ENCODE measurements around the gene ANKS1B.
"Not testable (repeated sequence)": the region's sequence is repeated elsewhere in the genome, so short reads cannot be mapped to it uniquely, and the experiment has no call there.

Gene ANKS1B

GRCh38 chr12:99372257-99372920 lies 612.3 kb downstream of the ANKS1B start:
- DNase-seq (ENCODE audit: low read depth): no peak

DNA sequence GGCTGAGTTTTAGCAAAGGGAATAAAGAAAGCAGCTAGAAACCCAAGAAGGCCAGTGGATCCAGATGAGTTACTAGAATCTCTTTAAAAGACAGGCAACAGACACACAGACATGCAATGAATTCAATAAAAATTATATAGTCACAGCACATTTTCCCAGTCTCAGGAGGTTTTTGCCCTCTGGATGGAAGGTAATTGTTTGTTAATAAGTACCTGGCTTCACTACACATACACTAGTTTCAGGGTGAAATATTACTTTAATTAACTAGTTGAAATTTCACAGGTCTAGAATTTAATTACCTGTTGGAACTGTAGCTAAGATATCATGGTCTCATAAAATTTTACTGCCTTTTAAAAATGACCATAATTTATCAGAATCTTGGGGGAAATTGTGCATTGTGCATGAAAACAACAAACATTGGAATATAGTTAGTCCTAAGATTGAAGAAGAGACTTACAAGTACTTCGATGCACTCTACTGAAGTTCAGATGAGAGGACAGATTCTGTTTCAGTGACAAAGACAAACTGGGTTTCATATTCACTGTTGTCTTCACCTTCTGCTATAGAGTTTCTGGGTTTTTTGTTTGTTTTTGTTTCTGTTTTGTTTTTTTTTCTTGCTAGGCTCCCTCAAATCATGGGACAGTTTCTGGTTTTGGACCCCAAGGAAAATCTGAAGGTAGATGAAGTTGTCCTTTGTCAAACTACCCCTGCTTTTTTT lies 614.2 kb downstream of the ANKS1B start:
- DNase-seq (ENCODE audit: low read depth): no peak

GRCh38 chr12:99367181-99367580 lies 617.6 kb downstream of the ANKS1B start:
- no peak for DNase-seq (ENCODE audit: low read depth)

- DNase-seq (ENCODE audit: low read depth): no peak
These were observed 632.5 kb downstream of the ANKS1B start for GRCh38 chr12:99352269-99352668.

DNA sequence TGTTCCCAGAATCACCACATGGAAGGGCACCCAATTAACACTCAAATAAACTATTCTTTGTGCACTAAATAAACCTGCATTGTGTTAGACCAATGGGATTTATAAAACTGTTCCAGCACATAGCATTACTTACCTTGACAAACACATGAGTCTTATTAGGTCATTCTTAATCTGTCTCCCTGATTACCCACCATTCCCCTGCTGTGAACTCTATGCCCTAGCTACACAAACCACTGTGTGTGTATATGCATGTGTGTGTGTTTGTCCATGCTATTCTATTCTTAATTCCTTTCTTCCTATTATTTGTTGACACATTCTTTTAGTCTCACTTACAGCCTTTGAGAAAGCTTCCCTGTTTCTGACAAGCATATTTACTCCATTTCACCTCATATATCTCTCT lies 640.8 kb downstream of the ANKS1B start:
- no peak for DNase-seq (ENCODE audit: low read depth)

DNA sequence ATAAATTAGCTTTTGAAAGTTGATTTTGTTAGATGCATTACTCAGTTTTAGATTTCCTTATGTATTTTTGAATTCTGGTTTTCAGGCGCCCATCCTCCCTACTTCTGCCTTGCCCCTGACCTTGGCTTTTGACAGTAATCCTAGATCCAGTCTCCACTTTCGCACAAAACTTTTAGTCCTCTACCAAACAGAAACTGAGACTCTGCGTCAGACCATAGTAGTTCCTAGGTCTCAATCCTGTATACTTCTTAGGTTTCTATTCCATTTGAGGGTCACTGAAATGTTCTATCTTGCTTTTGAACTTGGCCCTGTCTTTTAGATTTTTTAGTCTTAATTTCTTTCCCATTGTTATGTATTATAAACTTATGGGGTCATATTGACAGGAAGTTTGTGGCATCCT lies 645.1 kb downstream of the ANKS1B start:
- DNase-seq (ENCODE audit: low read depth): no peak

DNA sequence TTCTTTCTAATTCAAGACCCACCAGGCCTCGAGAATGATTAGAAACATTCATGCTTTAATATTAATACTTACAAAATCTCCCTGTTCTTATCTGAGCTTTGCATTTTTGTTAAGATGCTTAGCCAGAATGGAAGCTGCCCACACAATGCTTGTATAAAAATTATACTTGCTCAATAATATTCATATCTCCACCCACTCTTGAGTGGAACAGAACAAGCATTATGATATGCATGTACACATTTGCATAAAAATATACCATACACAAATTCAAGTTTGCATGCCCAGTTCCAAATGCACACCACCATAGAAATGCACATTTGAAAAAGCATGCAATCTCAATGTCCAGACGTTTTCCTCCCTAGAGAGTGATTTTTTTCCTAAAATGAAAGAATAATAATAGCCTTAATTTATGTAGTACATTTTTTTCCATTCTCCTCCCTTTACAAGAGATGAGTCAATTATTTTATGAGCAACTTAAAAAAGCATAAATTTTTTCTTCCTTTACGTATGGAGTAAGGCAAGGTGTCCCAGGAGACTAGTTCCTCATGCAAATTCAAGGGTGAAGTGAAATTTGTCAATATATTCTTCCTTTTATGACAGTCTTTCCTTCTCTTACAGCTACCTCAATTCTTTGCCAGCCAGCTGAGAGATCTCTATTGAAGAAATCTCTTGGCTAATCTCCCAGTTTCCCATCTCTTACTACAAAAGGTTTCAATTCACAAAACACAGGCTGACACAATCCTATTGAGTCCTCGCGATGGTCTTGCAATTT lies 650.3 kb downstream of the ANKS1B start:
- DNase-seq (ENCODE audit: low read depth): no peak

DNA sequence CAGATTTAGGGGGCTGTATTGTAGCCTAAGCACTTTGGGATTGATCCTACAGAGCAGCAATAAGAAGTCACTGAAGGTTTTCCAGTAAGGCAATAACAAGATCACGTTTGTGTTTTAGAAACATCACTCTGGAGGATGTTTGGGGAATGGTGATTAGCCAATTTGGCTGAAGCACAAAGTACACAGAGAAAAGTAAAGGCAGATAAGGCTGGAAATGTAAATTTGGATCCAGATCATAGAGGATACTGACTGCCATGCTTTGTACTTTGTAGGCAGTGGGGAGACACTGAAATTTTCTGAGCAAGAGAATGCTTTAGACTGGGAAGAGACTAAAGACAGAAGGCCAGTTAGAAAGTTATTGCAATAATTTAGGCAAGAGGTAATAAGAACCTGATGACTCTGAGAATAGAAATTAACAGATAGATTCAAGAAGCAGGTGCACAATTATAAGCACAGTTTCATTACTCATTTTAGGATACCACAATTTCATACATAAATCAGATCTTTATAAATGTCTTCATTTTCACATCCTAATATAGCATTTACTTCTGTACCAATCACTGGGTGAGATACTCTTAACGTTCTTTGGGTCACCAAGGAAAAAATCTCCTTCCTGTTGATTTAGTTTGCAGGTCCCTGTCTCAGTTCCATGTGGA lies 651.7 kb downstream of the ANKS1B start:
- DNase-seq (ENCODE audit: low read depth): no peak

DNA sequence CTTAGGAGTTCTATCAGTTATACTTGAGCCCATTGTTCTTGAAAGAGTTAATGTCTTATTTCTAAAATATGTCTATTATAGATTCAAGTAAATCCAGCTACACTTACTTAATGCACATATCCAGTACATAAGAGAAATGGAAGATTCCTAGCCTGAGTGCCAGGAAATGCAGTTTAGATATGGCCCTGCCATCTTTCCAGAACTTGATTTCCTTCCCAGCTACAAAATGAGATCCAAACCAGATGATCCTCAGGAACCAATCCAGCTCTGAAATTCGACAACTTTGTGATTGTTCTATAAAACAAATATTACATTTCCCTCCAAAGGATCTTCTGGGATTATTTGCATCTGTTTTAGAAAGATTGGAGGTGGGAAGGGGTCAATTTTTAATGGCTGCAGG lies 654.5 kb downstream of the ANKS1B start:
- DNase-seq (ENCODE audit: low read depth): no peak

- not testable (repeated sequence) for DNase-seq (ENCODE audit: low read depth)
These were observed 663.5 kb downstream of the ANKS1B start for GRCh38 chr12:99321210-99321609.

GRCh38 chr12:99311373-99311772 lies 673.4 kb downstream of the ANKS1B start:
- no peak for DNase-seq (ENCODE audit: low read depth)

DNA sequence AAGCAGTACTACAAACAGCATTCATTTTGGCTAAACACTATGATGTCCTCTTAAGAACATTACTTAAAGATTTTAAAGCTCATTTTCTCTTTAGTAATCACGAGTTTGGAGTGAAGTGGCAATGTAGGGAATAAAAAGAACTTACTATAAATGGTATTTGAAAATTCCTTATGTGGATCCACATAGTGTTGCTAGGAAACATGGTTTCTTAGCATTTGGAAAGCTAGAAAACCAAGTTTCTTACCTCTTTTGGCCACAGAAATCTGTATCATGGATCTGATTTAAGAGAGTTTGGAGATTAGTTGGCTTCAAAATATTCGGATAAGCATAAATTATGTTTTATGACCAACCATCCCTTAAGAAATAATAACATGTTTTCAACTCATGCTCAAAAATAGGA lies 674.9 kb downstream of the ANKS1B start:
- no peak for DNase-seq (ENCODE audit: low read depth)

- no peak for DNase-seq (ENCODE audit: low read depth)
These were observed 681.9 kb downstream of the ANKS1B start for GRCh38 chr12:99302874-99303273.

GRCh38 chr12:99287136-99287535 lies 697.6 kb downstream of the ANKS1B start:
- no peak for DNase-seq (ENCODE audit: low read depth)

GRCh38 chr12:99284161-99284560 lies 700.6 kb downstream of the ANKS1B start:
- no peak for DNase-seq (ENCODE audit: low read depth)

GRCh38 chr12:99282624-99283023 lies 702.1 kb downstream of the ANKS1B start:
- DNase-seq (ENCODE audit: low read depth): no peak

DNA sequence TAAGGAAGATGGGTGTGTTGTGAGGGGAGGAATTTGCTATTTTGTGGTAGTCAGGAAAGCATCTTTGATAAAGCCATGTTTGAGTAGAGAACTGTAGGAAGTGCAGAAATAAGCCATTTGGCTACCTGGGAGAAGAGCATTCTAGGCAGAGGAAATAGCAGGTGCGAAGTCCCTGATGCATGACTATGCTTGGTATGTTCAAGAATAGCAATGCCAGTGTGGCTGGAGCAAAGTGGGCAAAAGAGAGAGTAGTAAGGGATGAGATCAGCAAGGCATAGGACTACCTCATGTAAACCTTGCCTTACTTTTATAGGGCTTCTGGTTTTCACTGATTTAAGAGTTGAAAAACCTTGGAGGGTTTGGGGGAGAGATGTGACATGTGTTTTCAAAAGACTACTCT lies 702.6 kb downstream of the ANKS1B start:
- DNase-seq (ENCODE audit: low read depth): no peak

DNA sequence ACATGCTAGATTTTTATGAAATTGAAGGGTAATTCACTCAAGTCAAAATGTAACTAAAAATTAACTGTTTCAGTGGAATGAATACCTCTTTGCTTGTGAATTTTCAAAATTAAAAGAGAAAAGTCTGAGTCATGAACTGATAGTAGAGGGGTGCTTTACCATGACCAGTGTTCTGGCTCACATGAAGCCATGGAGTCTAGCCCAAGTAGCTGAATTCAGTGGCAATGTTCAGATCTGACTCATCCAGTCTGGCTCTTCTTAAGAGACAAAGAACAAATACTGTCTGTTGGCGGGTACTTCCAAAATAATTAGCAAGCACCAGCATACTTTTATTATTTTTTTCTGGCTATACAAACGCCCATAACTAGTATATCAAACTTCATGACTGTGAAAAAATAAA lies 703.5 kb downstream of the ANKS1B start:
- DNase-seq (ENCODE audit: low read depth): no peak

GRCh38 chr12:99278899-99279298 lies 705.8 kb downstream of the ANKS1B start:
- no peak for DNase-seq (ENCODE audit: low read depth)

GRCh38 chr12:99277591-99278379 lies 707.0 kb downstream of the ANKS1B start:
- no peak for DNase-seq (ENCODE audit: low read depth)

- DNase-seq (ENCODE audit: low read depth): no peak
These were observed 713.7 kb downstream of the ANKS1B start for GRCh38 chr12:99271071-99271470.

- DNase-seq (ENCODE audit: low read depth): no peak
These were observed 717.7 kb downstream of the ANKS1B start for GRCh38 chr12:99267038-99267437.
